CD4-positive, alpha-beta T cell treated with Interleukin-6 for 4 hours (primary cell): ENCODE data around the gene STAC.

Source experiments
- DNase-seq: peaks from one replicate; pipeline ENCODE4 v3.0.0-alpha.2; 2020; ENCODE audit warnings: mixed read lengths

STAC gene, protein sequence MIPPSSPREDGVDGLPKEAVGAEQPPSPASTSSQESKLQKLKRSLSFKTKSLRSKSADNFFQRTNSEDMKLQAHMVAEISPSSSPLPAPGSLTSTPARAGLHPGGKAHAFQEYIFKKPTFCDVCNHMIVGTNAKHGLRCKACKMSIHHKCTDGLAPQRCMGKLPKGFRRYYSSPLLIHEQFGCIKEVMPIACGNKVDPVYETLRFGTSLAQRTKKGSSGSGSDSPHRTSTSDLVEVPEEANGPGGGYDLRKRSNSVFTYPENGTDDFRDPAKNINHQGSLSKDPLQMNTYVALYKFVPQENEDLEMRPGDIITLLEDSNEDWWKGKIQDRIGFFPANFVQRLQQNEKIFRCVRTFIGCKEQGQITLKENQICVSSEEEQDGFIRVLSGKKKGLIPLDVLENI

DNA sequence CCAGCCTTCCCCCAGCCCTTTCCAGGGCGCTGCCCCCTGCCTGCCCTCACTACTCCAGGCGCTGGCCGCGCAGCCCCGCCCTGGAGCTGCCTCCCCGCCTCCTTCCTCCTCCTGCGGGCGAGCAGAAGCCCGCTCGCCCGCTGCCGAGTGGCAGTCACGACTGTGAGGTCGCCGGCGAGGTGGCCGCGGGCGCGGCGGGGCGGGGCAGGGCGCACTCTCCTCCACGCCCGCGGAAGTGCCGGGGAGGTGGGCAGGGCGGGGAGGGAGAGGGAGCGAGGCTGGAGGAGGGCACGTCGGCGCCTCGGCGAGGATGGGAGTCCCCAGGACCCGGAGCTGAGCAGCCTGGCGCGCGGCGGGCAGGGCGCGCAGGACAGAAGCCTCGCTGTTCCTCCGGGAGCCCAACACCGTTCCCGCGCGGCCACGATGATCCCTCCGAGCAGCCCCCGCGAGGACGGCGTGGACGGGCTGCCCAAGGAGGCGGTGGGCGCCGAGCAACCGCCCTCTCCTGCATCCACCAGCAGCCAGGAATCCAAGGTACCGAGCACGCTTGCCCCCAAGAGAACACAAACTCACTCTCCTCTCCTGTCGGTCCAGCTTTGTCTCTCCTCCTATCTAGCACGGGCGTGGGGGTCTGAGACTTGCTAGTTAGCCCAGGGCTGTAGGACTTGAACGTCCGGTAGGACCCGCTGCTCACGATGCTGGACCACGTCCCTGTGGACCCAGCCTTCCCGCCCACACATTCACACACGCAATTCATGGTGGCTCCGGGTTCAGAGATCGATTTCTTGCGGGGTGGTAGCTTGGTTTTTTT is at the start of gene STAC:
STAC (plus strand) TSS at position 284 of the 811 bp plus-strand sequence; CDS start at position 424, 140 bp downstream.
- no peak for DNase-seq

DNA sequence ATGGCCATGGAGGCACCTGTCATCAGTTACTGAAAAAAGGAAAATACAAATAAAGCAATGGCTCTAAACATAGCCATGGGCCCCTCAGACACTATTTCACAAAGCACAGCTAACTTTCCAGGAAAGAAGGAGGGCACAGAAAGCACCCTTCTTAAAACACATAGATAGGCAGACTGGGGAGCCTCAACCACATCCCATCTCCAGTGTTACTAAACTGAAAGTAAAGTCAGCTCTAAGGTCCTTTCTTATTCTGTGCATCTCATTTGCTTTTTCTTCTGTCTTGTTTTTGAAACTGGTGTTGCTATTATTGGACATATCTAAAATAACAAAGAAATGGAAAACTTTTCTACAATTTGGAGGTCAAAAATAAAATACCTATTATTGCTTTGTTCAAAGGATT is 48.2 kb upstream of the STAC start:
- no peak for DNase-seq

DNA sequence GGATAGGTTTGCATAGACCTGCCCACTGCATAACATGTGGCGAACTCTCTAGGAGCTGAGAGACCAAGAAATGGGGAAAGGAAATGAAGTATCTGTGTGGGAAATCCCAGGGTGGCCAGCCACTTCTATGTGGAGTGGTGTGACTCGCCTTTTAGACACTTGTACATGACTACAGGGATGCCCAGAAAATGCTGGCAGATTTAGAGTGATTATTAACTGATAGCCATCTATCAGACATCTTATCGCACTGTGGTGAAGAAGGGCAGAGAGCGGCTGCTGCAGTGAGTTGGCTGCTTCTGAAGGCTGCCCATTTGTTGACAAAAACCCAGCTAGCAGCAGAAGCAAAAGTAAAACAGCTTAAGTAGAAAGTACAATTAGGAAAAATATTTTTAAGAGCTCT is 18.1 kb upstream of the STAC start:
- DNase-seq, result no peak

DNA sequence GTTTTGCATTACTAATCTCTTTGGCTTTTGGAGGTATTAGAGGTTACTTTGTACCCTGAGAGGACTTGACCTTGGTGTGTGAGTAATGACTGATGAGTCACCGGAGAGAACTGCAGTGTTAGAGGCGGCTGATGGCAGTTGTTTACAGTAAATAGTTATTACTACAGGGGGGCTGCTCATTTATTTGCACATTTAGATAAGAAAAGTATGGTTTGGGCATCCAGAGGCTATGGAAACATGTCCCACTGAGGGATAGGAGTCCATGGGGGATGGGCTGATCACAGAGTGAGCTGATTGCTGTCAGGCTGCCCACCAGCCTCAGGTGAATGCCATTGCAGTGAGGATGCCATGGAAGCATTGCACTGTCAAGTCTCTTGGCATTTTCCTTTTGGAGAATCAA is 17.3 kb upstream of the STAC start:
- no peak for DNase-seq

DNA sequence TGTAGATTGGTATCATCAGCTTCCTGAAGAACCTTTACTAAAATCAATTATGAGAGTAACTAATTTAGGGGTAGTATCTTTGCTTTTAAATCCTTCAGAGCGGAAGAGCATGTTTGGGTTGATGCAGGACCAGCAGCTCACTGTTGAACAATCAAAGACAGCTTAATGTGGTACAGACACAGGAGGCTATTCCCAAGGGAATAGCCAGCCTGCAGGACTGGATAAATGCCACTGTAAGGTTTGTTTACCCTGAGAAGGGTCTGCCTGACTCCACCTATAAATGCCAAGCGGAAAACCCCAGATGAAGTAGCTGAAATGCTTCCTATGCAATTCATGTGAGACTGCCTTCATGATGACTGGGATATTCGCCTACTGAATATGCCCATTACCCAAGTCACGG is 16.0 kb upstream of the STAC start:
- DNase-seq, result no peak

DNA sequence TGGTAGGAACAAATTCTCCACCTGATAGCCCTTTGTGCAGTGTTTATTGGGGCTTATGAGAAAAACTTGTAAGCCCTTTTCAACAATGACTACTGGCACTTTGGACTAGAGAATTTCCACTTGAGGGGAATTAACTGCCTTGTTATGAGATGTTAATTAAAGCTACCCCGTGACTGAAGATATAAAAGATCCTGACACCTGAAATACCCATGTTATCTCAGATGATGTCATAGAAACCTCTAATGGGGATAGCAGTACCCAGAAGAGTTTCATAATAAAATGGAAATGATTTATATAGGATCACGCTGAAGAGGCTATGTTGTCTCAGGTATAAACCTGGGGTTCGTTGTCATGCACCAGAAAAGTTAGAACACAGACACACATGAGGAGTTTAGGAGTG is 14.5 kb upstream of the STAC start:
- no peak for DNase-seq

DNA sequence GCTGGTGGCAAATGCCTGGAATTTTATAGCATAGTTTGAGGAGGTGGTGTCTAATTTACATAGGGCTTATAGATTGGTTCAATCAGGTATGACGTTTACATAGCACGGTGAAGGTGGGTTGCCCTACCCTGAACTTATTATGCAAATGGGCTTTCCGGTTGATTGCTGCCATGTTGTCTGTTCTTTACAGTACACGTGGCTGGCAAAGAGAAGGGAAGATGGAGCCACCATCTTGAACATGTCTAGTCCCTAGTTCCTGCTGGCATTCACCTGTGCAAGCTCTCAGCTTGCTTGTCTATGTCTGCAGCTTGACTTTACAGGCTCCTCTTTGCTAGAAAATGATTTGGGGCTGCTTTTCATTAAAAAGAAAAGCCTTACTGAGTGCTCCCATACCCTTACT is 14.0 kb upstream of the STAC start:
- no peak for DNase-seq

DNA sequence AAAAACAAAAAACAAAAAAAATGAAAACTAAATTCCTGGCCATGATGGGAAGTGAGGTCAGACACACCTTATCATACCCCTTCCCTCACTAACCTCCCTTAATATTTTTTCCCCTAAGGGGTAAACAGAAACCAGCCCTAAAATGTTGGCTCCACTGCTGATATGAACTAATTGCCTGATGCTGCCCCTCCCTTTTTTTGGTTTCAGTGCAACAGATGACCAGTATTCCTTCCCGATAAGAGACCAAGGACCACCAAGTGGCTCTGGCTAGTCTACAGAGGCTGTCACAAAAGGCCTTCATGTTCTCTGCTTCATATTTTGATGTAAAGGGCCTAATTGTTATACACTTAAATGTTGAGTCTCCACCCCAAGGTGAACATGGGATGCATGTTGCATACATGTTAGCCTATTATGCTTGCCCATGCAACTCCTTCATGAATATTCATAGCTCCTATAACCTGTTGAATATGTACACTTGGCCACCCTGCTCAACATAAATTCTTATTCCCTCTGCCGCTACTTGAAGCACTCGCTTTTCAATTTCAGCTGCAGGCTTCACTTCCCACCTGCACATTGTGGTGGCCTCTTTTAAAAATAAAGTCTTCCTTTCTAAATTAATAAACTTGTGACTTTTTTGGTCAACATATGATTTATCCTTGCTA is 12.3 kb upstream of the STAC start:
- no peak for DNase-seq

DNA sequence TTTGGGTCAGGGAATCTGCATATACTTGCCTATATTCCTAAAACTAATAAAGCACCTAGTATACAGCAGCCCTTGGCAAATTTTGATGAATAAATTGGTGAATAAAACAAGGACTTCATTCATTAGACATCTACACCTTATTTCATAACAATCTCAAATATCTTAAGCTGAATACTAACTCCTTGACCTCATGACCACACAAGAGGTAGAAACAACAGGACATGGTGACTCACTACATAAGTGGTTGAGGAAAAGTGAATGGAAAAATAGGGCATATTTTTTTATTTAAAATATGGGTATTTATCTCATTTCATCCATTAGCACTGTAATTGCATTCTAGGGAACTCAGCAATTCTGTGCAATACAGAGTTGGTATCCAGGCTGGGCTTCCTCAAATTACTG is 7.8 kb upstream of the STAC start:
- DNase-seq, result no peak

DNA sequence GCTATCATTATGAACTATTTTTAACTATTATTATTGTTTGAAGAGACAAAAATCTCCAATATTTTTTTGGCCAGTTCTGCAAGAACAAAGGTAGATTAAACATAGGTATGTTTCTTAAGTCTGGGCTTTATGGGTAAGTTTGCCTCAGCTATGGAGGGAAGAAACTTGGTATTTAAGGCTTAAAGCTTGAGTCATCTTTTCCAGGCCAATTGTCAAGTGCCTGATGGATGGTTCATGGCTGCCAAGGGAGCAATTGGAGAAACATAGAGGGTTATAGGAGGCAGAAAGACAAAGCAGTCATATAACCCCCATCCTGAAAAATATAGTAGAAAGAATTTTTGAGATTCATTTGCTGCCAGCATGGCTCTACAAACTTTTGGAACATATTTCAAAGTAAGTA is 7.2 kb upstream of the STAC start:
- DNase-seq, result no peak

DNA sequence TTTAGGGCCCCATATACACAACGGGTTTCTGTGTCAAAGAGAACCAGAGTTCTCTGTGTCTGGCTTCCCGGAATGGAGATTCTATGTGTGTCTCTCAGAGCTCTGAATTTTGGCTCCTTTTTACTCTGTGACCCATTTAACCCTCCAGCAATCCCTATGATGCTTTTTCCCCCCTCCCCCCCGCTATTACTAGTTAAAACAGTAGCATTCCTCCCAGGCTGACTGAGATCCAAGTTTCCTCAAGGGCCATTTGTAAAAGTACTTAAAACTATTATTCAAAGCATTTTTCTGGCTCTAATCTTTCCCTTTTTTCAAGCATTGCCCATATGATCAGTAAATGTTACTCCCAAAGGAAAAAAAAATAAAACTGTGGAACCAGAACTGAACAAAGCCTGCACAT is 6.6 kb upstream of the STAC start:
- DNase-seq, result no peak

DNA sequence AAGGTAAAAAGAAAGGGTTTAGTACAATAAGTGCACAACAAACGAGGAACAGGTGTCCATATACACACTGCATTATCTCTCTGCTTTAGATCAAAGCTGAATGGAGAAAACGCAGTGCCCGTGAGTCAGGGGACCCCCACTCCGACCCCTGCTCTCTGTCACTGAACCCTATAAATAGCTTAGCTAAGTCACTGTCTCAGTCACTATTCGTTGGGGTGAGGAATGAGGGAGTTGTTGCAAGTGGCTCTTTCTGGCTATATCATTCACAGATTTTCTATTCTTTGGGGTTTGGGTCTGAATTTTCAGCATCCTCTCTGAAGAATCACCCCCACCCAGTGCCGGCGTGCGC is 458 bp upstream of the STAC start:
- no peak for DNase-seq

DNA sequence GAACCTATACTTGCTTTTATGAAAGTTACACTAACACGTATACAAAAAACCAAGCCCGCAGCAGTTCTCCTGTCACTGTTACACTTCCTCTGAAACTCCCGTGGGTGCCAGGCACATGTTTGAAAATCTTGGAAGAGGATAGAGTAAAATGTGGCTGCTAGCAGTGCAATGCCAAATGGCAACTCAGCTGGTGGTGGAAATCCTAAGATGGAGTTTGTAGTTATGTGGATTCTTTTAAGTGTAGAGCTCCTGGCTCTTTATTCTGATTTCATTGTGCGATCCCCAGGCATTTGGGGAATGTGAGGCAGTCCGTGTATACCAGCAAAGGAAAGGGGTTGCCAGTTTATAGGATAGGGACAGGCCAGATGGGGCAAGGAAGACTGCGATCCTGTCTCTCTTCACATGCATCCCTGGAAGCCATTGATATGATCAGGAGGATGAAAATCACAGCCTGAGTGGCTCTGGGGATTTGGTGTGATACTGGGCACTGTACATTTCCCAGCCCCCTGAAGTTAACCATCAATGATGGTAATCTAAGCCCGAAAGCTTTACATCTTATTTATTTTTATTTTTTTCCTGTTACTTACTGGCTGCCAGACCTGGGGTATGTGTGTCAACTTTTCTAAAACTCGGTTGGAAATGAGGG is 1.1 kb downstream of the STAC start:
- DNase-seq, result no peak

DNA sequence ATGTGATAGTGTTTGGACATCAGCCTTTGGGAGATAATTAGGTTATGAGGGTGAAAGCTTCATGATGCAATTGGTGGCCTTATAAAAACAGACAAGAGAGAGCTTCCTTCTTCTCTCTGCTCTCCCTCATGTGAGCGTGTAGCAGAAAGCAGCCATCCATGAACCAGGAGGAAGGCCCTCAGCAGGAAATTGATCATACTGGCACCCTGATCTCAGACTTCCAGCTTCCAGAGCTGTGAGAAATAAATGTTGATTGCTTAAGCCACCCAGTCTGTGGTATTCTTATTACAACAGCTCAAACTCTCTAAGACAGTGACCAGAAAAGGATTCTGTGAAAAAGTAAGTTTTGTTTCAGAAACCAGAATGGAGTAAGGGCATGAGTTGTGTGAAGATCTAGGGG is 13.3 kb downstream of the STAC start:
- DNase-seq, result no peak

DNA sequence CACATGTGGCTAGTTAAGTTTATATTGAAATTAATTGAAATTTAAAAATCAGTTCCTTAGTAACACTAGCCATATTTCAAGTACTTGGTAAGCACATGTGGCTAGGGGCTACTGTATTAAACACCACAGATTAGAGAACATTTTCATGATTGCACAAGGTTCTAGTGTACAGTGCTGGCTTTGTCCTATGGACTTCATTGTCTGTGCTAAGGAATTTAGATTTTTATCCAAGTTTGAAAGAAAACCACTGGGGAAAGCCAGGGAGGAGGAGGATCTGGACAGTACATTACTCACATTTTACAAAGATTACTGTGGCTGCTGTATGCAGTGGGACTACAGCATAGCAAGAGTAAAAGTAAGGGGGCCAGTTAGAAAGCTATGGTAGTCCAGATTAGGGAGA is 13.9 kb downstream of the STAC start:
- DNase-seq, result no peak

DNA sequence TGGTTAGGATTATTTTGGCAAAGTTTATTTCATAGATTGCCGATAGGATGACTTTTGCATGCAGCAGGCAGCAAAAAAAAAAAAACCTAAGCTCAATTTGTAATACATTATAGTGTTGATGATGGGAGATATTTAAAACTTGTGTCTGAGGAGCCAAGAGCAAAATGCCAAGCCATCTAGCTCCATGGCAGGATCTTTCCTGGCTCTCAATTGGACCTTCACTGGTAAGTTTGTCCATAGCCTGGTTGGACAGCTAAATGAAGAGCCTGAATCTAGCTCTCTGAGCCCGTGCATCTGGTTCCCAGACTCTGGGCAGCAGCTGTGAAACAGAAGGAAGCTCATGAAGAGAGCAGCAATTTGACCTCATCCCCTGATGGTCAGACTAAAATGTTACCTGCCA is 17.5 kb downstream of the STAC start:
- DNase-seq, result no peak

DNA sequence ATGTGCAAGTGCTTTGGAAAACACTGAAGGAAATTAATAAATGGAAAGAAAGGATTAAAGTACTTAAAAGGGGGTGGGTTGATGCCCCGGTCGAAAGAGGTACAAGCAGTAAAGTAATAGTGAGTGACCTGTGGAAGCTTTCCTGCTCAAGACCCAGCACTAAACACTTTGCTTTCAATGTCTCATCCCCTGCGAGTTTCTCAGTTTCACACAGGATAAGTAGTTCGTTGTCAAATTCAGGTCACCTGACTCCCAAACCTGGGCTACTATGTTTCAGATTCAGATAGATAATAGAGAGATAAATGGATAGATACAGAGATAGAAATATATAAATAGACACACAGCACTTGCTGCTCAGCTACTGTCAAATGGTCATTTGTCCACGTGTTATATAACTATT is 19.6 kb downstream of the STAC start:
- DNase-seq, result no peak

DNA sequence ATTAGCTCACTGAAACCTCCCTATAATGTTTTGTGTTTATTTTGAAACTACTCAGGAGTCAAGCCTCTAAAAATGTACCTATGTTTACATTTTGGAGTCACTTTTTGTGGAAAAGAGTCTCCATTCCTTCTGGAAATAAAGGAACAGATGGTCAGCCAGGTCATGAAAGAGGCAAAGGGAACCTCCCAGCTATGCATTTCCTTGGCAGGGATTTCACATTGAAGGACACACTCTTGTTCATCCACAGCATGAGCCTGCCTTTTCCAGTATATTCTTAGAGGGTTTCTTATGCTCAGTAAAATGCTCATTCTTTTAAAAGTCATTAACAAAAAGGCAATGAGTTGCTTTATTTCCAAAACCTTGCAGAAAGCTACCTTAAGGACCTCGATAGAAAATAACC is 20.8 kb downstream of the STAC start:
- DNase-seq, result no peak

DNA sequence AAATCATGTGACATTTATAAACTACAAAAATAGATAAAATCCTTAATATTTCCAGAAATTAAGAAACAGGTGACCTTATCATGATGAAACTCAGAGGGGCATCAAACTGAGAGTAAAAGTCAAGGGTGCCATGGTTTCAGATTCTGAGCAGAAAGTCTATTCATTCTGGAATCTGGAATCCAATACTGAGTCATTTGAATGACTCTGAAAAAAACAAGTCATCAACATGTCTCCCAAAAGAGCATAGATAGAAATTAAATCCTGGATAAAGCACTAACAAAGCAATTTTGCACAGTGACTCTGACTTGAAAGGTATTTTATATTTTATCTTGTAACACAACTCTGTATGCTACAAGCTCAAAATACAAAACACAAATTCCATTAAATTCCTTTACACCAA is 23.4 kb downstream of the STAC start:
- DNase-seq, result no peak

DNA sequence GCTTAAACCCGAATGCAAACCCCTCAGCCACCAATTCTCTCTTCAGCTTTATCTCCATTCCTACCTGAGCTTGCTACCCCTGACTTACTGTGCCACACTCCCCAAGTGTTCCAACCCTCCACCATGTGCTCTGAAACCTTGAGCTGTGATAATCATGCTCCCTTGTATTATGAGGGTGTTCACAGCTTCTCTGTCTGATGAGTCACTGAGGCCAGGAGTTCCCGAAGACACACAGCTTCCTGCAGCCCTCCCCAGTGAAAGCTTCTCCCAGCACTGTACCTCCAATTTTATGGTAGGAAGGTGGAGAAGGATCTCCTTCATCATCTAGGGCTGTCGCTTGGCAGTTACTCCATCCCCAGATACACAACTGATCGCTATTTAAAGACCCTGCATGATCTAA is 24.9 kb downstream of the STAC start:
- DNase-seq, result no peak

DNA sequence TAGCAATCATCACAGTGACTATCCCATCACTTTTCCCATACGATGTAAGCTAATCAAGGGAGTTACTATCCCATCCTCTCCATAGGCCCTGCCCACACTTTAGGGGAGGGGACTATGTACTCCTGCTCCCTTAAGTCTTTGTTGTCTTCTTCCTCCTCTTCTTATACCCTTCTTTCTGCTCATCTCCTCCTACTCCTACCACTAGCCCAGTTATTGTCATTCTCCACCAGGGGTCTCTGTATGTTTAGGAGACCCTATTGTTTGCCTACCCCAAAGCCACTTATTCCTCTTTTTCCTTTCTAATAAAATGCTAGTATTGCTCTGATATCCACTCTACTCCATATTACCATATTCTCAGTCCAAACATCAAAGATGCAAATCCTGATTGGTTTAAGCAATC is 27.8 kb downstream of the STAC start:
- no peak for DNase-seq

DNA sequence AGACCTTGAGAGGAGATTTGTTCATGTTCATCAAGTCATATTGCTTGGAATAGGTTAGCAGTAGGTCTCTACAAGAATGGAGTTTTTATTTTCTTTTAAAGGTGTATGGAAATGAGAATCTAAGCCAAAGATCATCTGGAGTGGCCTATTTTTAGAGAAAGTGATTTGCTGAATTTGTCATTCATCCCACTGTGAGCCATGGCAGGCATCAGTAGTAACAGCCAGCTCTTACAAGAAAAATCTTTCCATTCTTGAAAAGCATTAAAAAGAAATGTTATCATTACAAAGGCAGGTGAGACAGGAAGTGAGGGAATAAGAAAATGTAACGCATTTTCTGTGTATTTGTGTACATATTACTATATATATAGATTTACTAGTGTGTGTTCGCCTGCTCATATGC is 29.6 kb downstream of the STAC start:
- DNase-seq, result no peak

DNA sequence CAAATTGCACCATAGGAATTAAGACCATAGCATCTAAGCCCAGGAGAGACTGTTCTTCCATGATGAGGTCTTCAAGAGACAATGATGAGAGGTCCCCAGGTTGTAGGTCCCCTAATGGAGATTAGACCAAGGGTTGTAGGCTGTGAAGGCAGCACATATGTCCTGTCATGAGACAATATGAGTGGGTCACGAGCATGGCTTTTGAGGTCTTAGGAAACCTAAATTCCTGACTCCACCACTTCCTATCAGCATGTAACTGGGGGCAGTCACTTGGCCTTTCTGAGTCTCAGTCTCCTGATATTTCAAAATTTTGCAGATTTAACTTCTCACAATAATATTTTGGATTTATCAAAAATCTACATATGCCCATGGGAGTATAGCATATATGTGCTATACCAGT is 31.3 kb downstream of the STAC start:
- no peak for DNase-seq

DNA sequence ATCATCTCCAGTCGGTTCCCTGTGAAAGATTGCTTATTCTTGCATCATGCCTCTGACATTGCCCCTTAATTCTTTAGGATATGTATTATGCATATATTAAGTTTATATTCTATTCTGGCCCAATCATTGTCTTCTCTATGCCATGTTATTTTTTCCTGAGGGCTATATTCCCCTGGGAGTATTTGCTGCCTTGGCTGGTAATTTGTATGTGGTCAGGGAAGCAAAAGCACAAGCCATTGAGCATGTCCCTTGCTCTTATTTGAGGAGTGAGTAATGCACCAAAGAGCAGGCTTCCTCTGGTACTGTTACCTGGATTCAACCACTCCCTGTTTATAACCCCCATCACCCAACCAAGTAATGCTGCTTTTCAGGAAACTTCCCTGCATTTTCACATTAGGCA is 36.3 kb downstream of the STAC start:
- DNase-seq, result no peak
